ENCODE data around the gene ARHGEF12.
A peak's percentile ranks its signal among the peaks of the same experiment; 100 is the strongest.

Gene ARHGEF12

DNA sequence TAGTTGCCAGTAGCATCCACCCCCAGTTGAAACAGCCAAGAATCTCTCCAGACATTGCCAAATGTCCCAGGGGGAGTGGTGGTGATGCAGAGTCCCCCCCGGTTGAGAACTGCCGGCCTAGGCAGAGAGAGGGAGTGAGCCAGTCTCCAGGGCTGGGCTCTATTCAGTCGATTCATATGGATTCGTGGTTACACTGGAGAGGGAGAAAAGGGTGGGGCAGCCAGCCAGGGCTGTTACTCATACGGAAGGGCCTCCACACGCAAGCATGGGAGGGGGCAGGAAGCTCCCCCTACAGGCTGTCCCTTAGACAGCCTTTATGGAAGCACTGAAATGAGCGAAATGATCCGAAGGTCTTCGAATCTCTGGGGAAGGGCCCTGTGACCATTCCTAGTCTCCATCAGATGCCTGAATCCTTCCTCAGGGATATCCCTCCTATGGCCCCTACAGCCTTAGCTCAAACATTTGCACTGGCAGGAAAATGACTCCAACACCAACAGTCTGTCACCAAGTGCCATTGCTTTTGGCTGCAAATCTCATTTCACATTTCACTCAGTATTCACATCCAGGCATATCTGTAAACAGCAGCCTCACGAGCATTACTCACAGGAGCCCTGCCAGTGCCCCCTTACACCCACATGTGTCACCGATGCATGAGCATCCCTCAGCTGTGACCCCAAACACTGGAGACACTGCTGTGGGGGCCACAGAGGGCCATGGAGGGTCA is 29.5 kb upstream of the ARHGEF12 start:
- Mint-ChIP-seq H3K27me3 (ENCODE audit: low read depth) (peaks cover 21% of the 10 kb centered on the region), H3K27ac (no peak overlapping the region), H3K36me3 (ENCODE audit: low read depth) (no peaks in the 10 kb centered on the region), H3K9me3 (no peaks in the 10 kb centered on the region), H3K4me3 (no peak overlapping the region), H3K4me1 (ENCODE audit: low read depth) (no peaks in the 10 kb centered on the region)

- H3K27ac Mint-ChIP-seq = no peak overlapping the region
- H3K36me3 Mint-ChIP-seq (ENCODE audit: low read depth) = no peaks in the 10 kb centered on the region
- H3K27me3 Mint-ChIP-seq (ENCODE audit: low read depth) = peaks cover 24% of the 10 kb centered on the region
- no peak overlapping the region for H3K4me3 Mint-ChIP-seq
- no peaks in the 10 kb centered on the region for H3K4me1 Mint-ChIP-seq (ENCODE audit: low read depth)
- H3K9me3 Mint-ChIP-seq = no peaks in the 10 kb centered on the region
Measured at GRCh38 chr11:120307476-120307875, 28.7 kb upstream of the ARHGEF12 start.

DNA sequence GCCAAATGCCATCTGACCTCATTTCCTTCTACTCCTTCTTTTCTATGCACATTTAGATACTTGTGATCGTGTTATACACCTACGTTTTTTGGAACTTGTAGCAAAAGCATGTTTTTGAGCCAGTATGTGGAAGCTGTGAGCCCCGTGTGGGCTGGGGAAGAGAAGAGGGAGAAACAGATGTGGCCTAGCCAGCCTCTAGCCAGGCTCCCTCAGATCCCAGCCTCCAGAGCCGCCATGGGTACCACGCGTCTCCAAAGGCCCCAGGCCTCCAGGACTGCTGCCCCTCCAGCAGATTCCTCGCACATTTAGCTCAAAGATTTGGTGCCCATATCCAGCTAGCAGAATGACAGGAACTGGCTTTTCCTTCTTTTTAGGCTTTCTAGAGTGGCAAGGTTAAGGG is 28.1 kb upstream of the ARHGEF12 start:
- Mint-ChIP-seq H3K36me3 (ENCODE audit: low read depth) (no peaks in the 10 kb centered on the region), H3K27me3 (ENCODE audit: low read depth) (peaks cover 27% of the 10 kb centered on the region), H3K4me3 (no peak overlapping the region), H3K27ac (no peak overlapping the region), H3K9me3 (no peaks in the 10 kb centered on the region), H3K4me1 (ENCODE audit: low read depth) (no peaks in the 10 kb centered on the region)

DNA sequence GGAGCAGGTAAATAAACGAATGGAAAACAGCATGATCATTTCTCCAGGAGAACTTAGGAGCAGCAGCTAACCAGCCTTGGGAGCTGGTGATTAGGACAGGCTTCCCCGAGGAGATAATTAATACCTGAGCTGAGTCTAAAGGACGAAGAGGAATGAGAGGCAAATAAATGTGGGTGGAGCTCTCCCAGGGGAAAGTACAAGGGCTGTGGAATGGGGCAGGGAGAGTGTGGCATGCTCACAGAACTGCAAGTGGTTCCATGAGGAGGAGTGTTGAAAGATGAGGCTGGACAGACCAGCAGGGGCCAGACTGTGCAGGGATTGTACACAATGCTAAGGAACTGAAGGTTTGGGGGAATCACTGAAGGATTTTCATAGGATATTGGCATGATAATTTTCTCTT is 25.3 kb upstream of the ARHGEF12 start:
- no peaks in the 10 kb centered on the region for H3K4me1 Mint-ChIP-seq (ENCODE audit: low read depth)
- no peaks in the 10 kb centered on the region for H3K36me3 Mint-ChIP-seq (ENCODE audit: low read depth)
- H3K4me3 Mint-ChIP-seq = no peak overlapping the region
- peaks cover 19% of the 10 kb centered on the region for H3K27me3 Mint-ChIP-seq (ENCODE audit: low read depth)
- no peaks in the 10 kb centered on the region for H3K9me3 Mint-ChIP-seq
- H3K27ac Mint-ChIP-seq = no peak overlapping the region

DNA sequence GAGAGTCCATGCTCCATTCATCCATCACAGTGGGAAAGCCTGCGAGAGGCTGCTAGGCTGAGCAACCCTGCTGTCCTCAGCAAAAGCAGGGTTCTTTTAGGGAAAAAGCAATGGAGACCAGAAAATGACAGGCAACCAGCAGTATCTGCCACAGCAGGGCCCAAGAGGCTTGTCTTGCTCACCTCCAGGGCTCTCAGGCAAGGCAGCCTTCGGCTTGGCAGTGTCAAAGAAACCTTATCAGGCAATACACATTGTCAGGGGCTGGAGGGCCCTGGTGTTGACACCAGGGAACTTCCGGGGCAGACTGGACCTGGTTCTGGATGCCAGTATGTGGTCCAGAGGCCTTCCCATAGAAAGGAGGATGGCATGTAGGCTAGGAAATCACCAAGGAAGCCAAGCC is 21.4 kb upstream of the ARHGEF12 start:
- H3K27ac Mint-ChIP-seq = no peak overlapping the region
- no peaks in the 10 kb centered on the region for H3K36me3 Mint-ChIP-seq (ENCODE audit: low read depth)
- H3K27me3 Mint-ChIP-seq (ENCODE audit: low read depth) = peaks cover 45% of the 10 kb centered on the region
- no peaks in the 10 kb centered on the region for H3K9me3 Mint-ChIP-seq
- H3K4me1 Mint-ChIP-seq (ENCODE audit: low read depth) = no peaks in the 10 kb centered on the region
- H3K4me3 Mint-ChIP-seq = no peak overlapping the region

- Mint-ChIP-seq H3K36me3 (ENCODE audit: low read depth) (no peaks in the 10 kb centered on the region), H3K4me1 (ENCODE audit: low read depth) (no peaks in the 10 kb centered on the region), H3K27me3 (ENCODE audit: low read depth) (peaks cover 54% of the 10 kb centered on the region), H3K27ac (no peak overlapping the region), H3K4me3 (no peak overlapping the region), H3K9me3 (no peaks in the 10 kb centered on the region)
Measured at GRCh38 chr11:120316880-120317688, 19.1 kb upstream of the ARHGEF12 start.

GRCh38 chr11:120317689-120318480 is 18.3 kb upstream of the ARHGEF12 start:
- Mint-ChIP-seq H3K4me1 (ENCODE audit: low read depth) (no peaks in the 10 kb centered on the region), H3K36me3 (ENCODE audit: low read depth) (no peaks in the 10 kb centered on the region), H3K27ac (no peak overlapping the region), H3K9me3 (no peaks in the 10 kb centered on the region), H3K27me3 (ENCODE audit: low read depth) (peaks cover 52% of the 10 kb centered on the region), H3K4me3 (no peak overlapping the region)

DNA sequence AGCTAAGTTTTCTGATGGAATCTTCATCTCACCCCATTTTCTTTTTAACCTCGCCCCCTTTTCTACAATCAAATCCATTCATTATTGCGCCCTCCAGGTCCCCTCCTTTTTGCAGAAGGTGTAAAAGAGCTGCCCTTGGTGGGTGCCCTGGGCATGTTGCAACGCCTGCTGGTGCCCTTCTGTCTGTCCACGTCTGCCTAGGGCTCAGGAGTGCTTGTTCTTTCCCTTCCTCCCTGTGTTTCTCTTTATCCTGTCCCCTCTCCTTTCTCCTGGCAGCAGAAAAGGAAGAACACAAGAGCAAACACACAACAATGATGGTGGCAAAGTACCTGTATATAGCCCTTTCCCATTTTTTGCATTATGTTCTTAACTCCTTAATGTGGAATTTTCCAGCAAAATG is 17.3 kb upstream of the ARHGEF12 start:
- no peak overlapping the region for H3K4me3 Mint-ChIP-seq
- no peaks in the 10 kb centered on the region for H3K9me3 Mint-ChIP-seq
- H3K4me1 Mint-ChIP-seq (ENCODE audit: low read depth) = no peaks in the 10 kb centered on the region
- peaks cover 56% of the 10 kb centered on the region for H3K27me3 Mint-ChIP-seq (ENCODE audit: low read depth)
- H3K27ac Mint-ChIP-seq = no peak overlapping the region
- no peaks in the 10 kb centered on the region for H3K36me3 Mint-ChIP-seq (ENCODE audit: low read depth)

DNA sequence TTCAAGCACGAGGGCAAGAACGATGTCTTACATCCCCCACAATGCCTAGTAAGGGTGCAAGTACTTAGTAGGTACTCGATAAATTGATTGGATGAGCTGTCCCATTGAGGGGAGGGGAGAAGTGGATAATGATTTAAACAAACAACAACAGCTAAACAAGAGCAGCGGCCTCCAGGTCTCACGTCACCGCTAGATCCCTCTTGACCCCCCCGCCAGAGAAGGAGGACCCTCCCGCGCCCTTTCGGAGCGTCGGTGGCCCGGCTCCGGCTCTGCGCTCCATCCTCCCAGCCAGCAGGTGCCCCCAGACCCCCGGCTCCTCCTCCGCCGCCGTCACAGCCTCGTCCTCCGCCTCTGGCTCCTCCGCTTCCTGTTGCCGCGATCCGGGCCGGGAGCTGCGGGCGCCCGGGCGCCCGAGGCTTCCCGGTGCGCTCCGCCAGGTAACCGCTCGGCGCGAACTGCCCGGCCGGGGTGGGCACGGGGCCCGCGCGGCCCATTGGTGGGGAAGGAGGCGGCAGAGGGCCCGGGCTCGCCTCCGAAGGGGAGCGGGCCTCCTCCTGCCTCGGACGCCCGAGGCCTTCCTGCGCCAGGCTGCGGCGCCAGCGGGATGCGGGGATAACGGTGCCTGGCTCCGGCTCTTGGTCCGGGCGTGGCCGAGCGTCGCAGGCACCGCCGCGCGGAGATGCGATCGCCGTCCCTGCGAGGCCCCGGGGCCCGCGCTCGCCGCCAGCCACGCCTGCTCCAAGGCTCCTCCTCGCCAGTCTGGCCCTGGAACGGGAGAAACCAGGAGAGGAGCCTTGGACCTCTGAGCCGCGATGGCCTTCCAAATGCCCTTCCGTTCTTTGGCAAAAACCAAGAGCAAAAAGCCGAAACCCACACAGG is 11.0 kb upstream of the ARHGEF12 start, which contains the start of gene TLCD5:
TSS of gene TLCD5 (plus strand) at position 368 of the 879 bp plus-strand sequence. CDS start 2,143 bp downstream, outside the sequence.
- peaks cover 3% of the 10 kb centered on the region for H3K36me3 Mint-ChIP-seq (ENCODE audit: low read depth)
- no peak within 1 kb of the TSS for H3K27ac Mint-ChIP-seq
- peaks cover 66% of the 10 kb centered on the region for H3K27me3 Mint-ChIP-seq (ENCODE audit: low read depth)
- H3K4me1 Mint-ChIP-seq (ENCODE audit: low read depth) = peaks cover 18% of the 10 kb centered on the region
- H3K9me3 Mint-ChIP-seq = no peaks in the 10 kb centered on the region
- peak within 1 kb of the TSS; percentile 81 for H3K4me3 Mint-ChIP-seq

DNA sequence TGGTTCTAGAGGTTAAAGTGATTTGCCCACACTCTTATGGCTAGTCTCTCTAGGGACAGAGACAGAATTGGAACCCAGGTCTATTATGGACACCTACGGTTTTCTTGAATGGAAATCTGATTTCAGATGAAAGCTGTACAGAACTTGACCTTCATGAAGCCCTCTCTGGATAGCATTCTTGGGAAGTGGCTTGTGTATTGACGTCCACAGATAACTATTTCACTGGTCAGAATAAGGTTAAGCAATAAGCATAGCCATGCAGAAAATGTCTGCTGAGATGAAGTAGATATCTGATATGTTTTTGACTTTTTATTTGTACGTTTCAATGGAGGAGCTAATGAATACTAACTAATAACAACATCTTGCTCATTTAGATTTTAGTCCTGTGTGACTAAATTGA is 10.0 kb upstream of the ARHGEF12 start:
- Mint-ChIP-seq H3K27me3 (ENCODE audit: low read depth) (peaks cover 65% of the 10 kb centered on the region), H3K27ac (no peak overlapping the region), H3K36me3 (ENCODE audit: low read depth) (peaks cover 3% of the 10 kb centered on the region), H3K4me1 (ENCODE audit: low read depth) (peaks cover 18% of the 10 kb centered on the region), H3K4me3 (peak overlapping the region; percentile 59), H3K9me3 (no peaks in the 10 kb centered on the region)

- Mint-ChIP-seq H3K4me1 (ENCODE audit: low read depth) (peaks cover 18% of the 10 kb centered on the region), H3K27ac (no peak overlapping the region), H3K9me3 (no peaks in the 10 kb centered on the region)
Measured at GRCh38 chr11:120326845-120327281, 9.3 kb upstream of the ARHGEF12 start.

GRCh38 chr11:120327311-120327710 is 8.9 kb upstream of the ARHGEF12 start:
- Mint-ChIP-seq H3K27me3 (ENCODE audit: low read depth) (peaks cover 69% of the 10 kb centered on the region), H3K9me3 (no peaks in the 10 kb centered on the region), H3K4me3 (no peak overlapping the region)

More at GRCh38 chr11:120326845-120327281, 9.3 kb upstream of the ARHGEF12 start:
- peak overlapping the region; percentile 46 for H3K4me3 Mint-ChIP-seq
- peaks cover 66% of the 10 kb centered on the region for H3K27me3 Mint-ChIP-seq (ENCODE audit: low read depth)
- H3K36me3 Mint-ChIP-seq (ENCODE audit: low read depth) = peaks cover 3% of the 10 kb centered on the region

DNA sequence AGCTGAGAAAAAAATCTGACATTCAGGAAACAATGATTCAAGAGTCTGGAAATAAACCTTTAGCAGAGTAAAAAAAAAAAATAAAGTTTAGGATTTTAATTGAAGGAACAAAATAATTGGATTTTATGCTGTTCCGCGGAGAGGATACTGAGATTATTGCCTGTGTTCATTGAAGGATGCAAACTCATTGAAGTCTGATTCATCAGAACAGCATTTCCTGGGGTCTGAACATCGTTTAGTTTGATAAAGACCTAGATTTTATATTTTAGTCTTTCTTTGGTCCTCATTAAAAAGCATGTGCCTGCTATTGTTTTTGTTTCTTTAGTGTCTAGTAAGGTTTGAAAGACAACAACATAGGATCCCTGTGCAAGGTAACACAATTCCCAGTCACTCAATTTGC is 6.7 kb upstream of the ARHGEF12 start:
- Mint-ChIP-seq H3K36me3 (ENCODE audit: low read depth) (peaks cover 3% of the 10 kb centered on the region), H3K27me3 (ENCODE audit: low read depth) (peaks cover 56% of the 10 kb centered on the region), H3K4me3 (no peak overlapping the region), H3K9me3 (no peaks in the 10 kb centered on the region), H3K27ac (no peak overlapping the region), H3K4me1 (ENCODE audit: low read depth) (peaks cover 20% of the 10 kb centered on the region)

More at GRCh38 chr11:120327311-120327710, 8.9 kb upstream of the ARHGEF12 start:
- Mint-ChIP-seq H3K36me3 (ENCODE audit: low read depth) (peaks cover 3% of the 10 kb centered on the region), H3K27ac (no peak overlapping the region), H3K4me1 (ENCODE audit: low read depth) (peaks cover 18% of the 10 kb centered on the region)

Data from T-helper 1 cell treated with Interleukin-12 subunit alpha and Interleukin-12 subunit beta and Interleukin-4 antibody, amounts not matched to agents 30 μg/mL and 1 μg/mL, for 36 hours (primary cell).